ENCODE measurements around the gene NDUFS7. TPM values are rescaled to one million over a fixed set of nuclear protein-coding genes. Genes with fewer than 3 reads are reported as not detected.

The NDUFS7 gene
- 27.6 and 37.4 TPM in 2 replicates for total RNA-seq

GRCh38 chr19:1383312-1384084 lies at the start of gene NDUFS7:
TSS of gene NDUFS7 (plus strand) at chr19:1383907. CDS start at chr19:1383927, 20 bp downstream.

DNA sequence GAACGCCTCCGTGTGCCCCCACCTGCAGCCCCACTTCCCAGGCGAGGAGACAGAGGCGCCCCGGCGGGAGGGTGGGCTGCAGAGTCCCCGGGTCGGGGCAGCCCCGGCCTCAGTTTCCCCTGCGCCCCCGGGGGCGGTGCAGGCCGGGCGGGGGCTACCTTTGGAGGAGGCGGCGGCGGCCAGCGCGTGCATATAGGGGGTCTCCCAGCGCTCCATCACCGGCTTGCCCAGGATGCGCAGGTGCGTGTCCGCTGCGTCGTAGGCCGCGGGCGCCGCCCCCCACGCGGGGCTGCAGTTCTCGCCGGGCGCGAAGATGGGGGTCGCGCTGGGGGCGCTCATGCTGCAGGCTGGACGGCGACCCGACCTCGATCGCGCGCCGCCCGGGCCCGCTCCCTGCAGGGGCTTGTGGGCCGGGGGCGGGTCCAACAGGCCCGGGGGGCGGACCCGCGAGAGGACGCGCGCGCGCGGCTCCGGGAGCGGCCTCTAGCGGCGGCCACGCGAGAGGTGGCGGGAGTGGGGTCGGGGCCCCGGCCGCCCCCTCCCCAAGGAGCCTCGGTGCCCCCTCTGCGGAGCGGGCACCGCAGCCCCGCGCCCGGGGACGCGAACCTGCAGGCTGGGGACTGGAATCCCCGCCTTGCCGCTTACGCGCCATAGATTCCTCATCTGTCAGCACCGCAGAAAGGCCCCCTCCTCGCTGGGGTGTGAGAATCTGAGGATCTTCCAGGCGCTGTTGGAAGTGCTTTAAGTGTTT lies 17.6 kb downstream of the NDUFS7 start, which contains the start of gene GAMT:
Gene GAMT (minus strand): TSS at position 405 of the 751 bp plus-strand sequence. CDS start 66 bp downstream, at position 339.

DNA sequence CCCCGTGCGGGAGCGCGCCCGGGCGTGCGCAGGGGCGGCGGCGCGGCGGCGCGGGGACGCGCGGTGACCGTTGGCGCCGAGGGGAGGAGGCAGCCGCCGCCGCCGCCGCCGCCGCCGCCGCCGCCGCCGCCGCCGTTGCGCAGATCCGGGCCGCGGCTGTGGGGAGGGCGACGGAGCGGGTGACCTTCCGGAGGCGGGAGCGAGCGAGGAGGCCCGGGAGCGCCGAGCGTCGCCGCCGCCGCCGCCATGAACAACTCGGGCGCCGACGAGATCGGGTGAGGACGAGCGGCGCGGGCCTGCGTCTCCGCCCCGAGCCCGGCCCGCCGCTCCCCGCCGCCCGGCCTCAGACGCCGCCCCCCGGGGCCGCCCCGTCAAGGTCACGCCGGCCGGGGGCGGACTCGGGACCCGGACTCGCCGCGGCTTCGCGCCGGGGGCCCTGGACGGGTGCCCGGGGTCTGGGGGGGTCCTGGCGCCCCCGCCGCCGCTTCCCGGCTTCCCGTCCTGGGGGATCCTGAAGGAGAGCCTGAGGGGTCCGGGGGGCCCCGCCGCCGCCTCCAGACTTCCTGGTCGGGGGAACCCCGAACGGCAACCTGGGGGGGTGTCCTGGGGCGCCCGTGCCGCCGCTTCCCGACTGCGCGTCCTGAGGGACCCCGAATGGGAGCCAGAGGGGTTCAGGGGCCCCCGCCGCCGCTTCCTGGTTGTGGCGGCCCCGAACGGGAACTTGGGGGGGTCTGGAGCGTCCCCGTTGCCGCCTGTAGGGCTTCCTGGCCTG lies 24.0 kb downstream of the NDUFS7 start, which contains the start of gene DAZAP1:
Gene DAZAP1 (plus strand): TSS at position 59 of the 772 bp plus-strand sequence. CDS start 188 bp downstream, at position 247.

GRCh38 chr19:1438035-1438932 lies 54.6 kb downstream of the NDUFS7 start, which contains the start of gene RPS15:
TSS of gene RPS15 (plus strand) at chr19:1438396. CDS start at chr19:1438426, 30 bp downstream.

Other genes with a start within 250 kb of the NDUFS7 start
- 71.2 and 86.9 TPM in 2 replicates for gene SBNO2, start 209.6 kb upstream of the NDUFS7 start, total RNA-seq
- gene STK11, start 178.1 kb upstream of the NDUFS7 start, total RNA-seq: 65.6 and 69.0 TPM in 2 replicates
- gene CBARP, start 145.9 kb upstream of the NDUFS7 start, total RNA-seq: 2.0 and 3.6 TPM in 2 replicates
- gene ATP5F1D, start 142.2 kb upstream of the NDUFS7 start, total RNA-seq: 11.0 and 14.5 TPM in 2 replicates
- gene MIDN, start 135.3 kb upstream of the NDUFS7 start, total RNA-seq: 16.9 and 18.4 TPM in 2 replicates
- gene CIRBP, start 114.6 kb upstream of the NDUFS7 start, total RNA-seq: 322 and 371 TPM in 2 replicates
- gene FAM174C, start 108.4 kb upstream of the NDUFS7 start, total RNA-seq: 16.3 and 17.4 TPM in 2 replicates
- not detected in 2 replicates for gene EFNA2, start 98.0 kb upstream of the NDUFS7 start, total RNA-seq
- 24.9 and 25.1 TPM in 2 replicates for gene GAMT, start 17.6 kb downstream of the NDUFS7 start, total RNA-seq
- 43.3 and 44.7 TPM in 2 replicates for gene DAZAP1, start 23.7 kb downstream of the NDUFS7 start, total RNA-seq
- 403 and 464 TPM in 2 replicates for gene RPS15, start 54.5 kb downstream of the NDUFS7 start, total RNA-seq
- 0.11 and 0.26 TPM in 2 replicates for gene APC2, start 66.2 kb downstream of the NDUFS7 start, total RNA-seq
- gene C19orf25, start 95.3 kb downstream of the NDUFS7 start, total RNA-seq: 20.3 and 24.0 TPM in 2 replicates
- gene PCSK4, start 106.4 kb downstream of the NDUFS7 start, total RNA-seq: 0.78 and 1.8 TPM in 2 replicates
- 1.3 and 1.4 TPM in 2 replicates for gene REEP6, start 107.3 kb downstream of the NDUFS7 start, total RNA-seq
- 2.6 and 4.2 TPM in 2 replicates for gene ADAMTSL5, start 129.1 kb downstream of the NDUFS7 start, total RNA-seq
- not detected in 2 replicates for gene PLK5, start 140.2 kb downstream of the NDUFS7 start, total RNA-seq
- gene MEX3D, start 184.4 kb downstream of the NDUFS7 start, total RNA-seq: 16.9 and 20.1 TPM in 2 replicates
- 53.3 and 54.6 TPM in 2 replicates for gene MBD3, start 209.0 kb downstream of the NDUFS7 start, total RNA-seq
- gene UQCR11, start 221.6 kb downstream of the NDUFS7 start, total RNA-seq: 30.5 and 34.6 TPM in 2 replicates